Suprapubic skin (tissue), 4 donors: Measurements from ENCODE around the gene LRRN2. TPM values are rescaled to one million over a fixed set of nuclear protein-coding genes. Genes with fewer than 3 reads are reported as not detected.
A peak's percentile ranks its signal among the peaks of the same experiment; 100 is the strongest.

Experiments used
- DNase-seq, 2 donors: peaks; one replicate each; pipeline ENCODE4 v3.0.0-alpha.2; 2019; ENCODE audit warnings: low spot score in 2 of 2
- H3K27ac ChIP-seq: fragments of 200-600 bp; sonication (generic); one replicate; pipeline ENCODE4 v1.5.1; 2019
- H3K27me3 ChIP-seq: fragments of 200-600 bp; sonication (generic); one replicate; pipeline ENCODE4 v1.5.1; 2019
- H3K36me3 ChIP-seq: fragments of 200-600 bp; sonication (generic); one replicate; pipeline ENCODE4 v1.5.1; 2019
- H3K4me1 ChIP-seq: fragments of 200-600 bp; sonication (generic); one replicate; pipeline ENCODE4 v1.5.1; 2019
- H3K4me3 ChIP-seq: fragments of 200-600 bp; sonication (generic); one replicate; pipeline ENCODE4 v1.5.1; 2019; ENCODE audit warnings: mild to moderate bottlenecking
- H3K9me3 ChIP-seq: fragments of 200-600 bp; sonication (generic); one replicate; pipeline ENCODE4 v1.5.1; 2019
- CTCF ChIP-seq, 2 donors: fragments of 200-600 bp in 1 of 2; fragments of 450-650 bp in 1 of 2; sonication (generic) in 1 of 2; IDR thresholded peaks; one replicate each; pipeline ENCODE4 v1.5.1; 2016 to 2019; ENCODE audit warnings: antibody characterized with exemption in 2 of 2, mild to moderate bottlenecking in 1 of 2, moderate library complexity in 1 of 2
- EP300 ChIP-seq: sonication (generic); formaldehyde crosslinking; IDR thresholded peaks from one replicate; pipeline ENCODE4 v1.6.1; 2017; ENCODE audit warnings: antibody characterized with exemption
- POLR2A ChIP-seq, 2 donors: fragments of 450-650 bp; IDR thresholded peaks; one replicate each; pipeline ENCODE4 v1.6.1; 2017; ENCODE audit warnings: antibody characterized with exemption in 2 of 2, mild to moderate bottlenecking in 2 of 2, moderate library complexity in 2 of 2
- POLR2AphosphoS5 ChIP-seq, 3 donors: sonication (generic); formaldehyde crosslinking; IDR thresholded peaks; one replicate each; pipeline ENCODE4 v1.6.1; 2017; ENCODE audit warnings: antibody characterized with exemption in 3 of 3
- WGBS: methylation state at CpG from one replicate; pipeline ENCODE4 v1.1.5; 2018; 5-methylcytosine and 5-hydroxymethylcytosine counted together
- total RNA-seq, 4 donors: library from RNA; depleted of rRNA; stranded (reverse); fragments of >200 nt; gene quantifications; one replicate each; pipeline ENCODE4 v1.1.0, GENCODE V29; 2016

The LRRN2 gene
- total RNA-seq, 4 donors from 2014 or later = 0.19 to 0.85 (median 0.27) TPM

GRCh38 chr1:204611036-204611435, 74.5 kb downstream of the LRRN2 start:
- Histone ChIP-seq H3K36me3 (no peaks in the 10 kb centered on the region), H3K27ac (no peak overlapping the region), H3K4me3 (no peak overlapping the region), H3K27me3 (peaks cover 14% of the 10 kb centered on the region), H3K9me3 (no peaks in the 10 kb centered on the region), H3K4me1 (no peaks in the 10 kb centered on the region)
- 77% methylated on average over 3 of the region's 3 CpGs for WGBS
- DNase-seq = no peak
- TF ChIP-seq EP300 (no peak), CTCF (IDR thresholded peaks at IDR 0.05) (no peak), POLR2AphosphoS5 (IDR thresholded peaks at IDR 0.05) (no peak), POLR2A (IDR thresholded peaks at IDR 0.05) (no peak)

GRCh38 chr1:204607910-204608309, 77.6 kb downstream of the LRRN2 start:
- TF ChIP-seq POLR2AphosphoS5 (IDR thresholded peaks at IDR 0.05) = no peak
- no peak for TF ChIP-seq EP300
- no peak for TF ChIP-seq CTCF (IDR thresholded peaks at IDR 0.05)
- WGBS = 80% methylated on average over 6 of the region's 6 CpGs
- Histone ChIP-seq H3K27me3 (peaks cover 16% of the 10 kb centered on the region), H3K36me3 (no peaks in the 10 kb centered on the region), H3K4me1 (no peaks in the 10 kb centered on the region), H3K9me3 (no peaks in the 10 kb centered on the region), H3K27ac (no peak overlapping the region), H3K4me3 (no peak overlapping the region)
- DNase-seq = no peak

GRCh38 chr1:204605791-204606190, 79.7 kb downstream of the LRRN2 start:
- Histone ChIP-seq H3K4me1 (no peaks in the 10 kb centered on the region), H3K36me3 (no peaks in the 10 kb centered on the region), H3K27ac (no peak overlapping the region), H3K27me3 (peaks cover 16% of the 10 kb centered on the region), H3K4me3 (no peak overlapping the region), H3K9me3 (no peaks in the 10 kb centered on the region)
- TF ChIP-seq POLR2AphosphoS5 (IDR thresholded peaks at IDR 0.05) = no peak
- no peak for TF ChIP-seq CTCF (IDR thresholded peaks at IDR 0.05)
- TF ChIP-seq POLR2A (IDR thresholded peaks at IDR 0.05) = no peak
- TF ChIP-seq EP300 = no peak
- no peak for DNase-seq
- WGBS = 73% methylated on average over 7 of the region's 7 CpGs

- Histone ChIP-seq H3K4me3 (no peak overlapping the region), H3K4me1 (no peaks in the 10 kb centered on the region), H3K36me3 (no peaks in the 10 kb centered on the region), H3K9me3 (no peaks in the 10 kb centered on the region), H3K27me3 (peaks cover 19% of the 10 kb centered on the region), H3K27ac (no peak overlapping the region)
- TF ChIP-seq POLR2AphosphoS5 (IDR thresholded peaks at IDR 0.05) (no peak), EP300 (no peak), CTCF (IDR thresholded peaks at IDR 0.05) (no peak), POLR2A (IDR thresholded peaks at IDR 0.05) (no peak)
- 81% methylated on average over 6 of the region's 6 CpGs for WGBS
- no peak for DNase-seq
Measured at GRCh38 chr1:204602871-204603542, 82.5 kb downstream of the LRRN2 start.

- TF ChIP-seq EP300 = no peak
- no peak for TF ChIP-seq POLR2A (IDR thresholded peaks at IDR 0.05)
- H3K4me1 ChIP-seq = no peaks in the 10 kb centered on the region
- peaks cover 11% of the 10 kb centered on the region for H3K27me3 ChIP-seq
- no peak overlapping the region for H3K27ac ChIP-seq
- no peak for DNase-seq
- no peak overlapping the region for H3K4me3 ChIP-seq
- H3K9me3 ChIP-seq = no peaks in the 10 kb centered on the region
- H3K36me3 ChIP-seq = no peaks in the 10 kb centered on the region
- WGBS = 61% methylated on average over 6 of the region's 6 CpGs
Measured at GRCh38 chr1:204602111-204602579, 83.4 kb downstream of the LRRN2 start.

- 87% methylated on average over 4 of the region's 4 CpGs for WGBS
- Histone ChIP-seq H3K4me1 (no peaks in the 10 kb centered on the region), H3K9me3 (no peaks in the 10 kb centered on the region), H3K4me3 (no peak overlapping the region), H3K36me3 (no peaks in the 10 kb centered on the region), H3K27ac (no peak overlapping the region), H3K27me3 (peaks cover 10% of the 10 kb centered on the region)
- no peak for TF ChIP-seq POLR2A (IDR thresholded peaks at IDR 0.05)
- peak in 1 of 2 donors; percentile 7 for TF ChIP-seq CTCF (IDR thresholded peaks at IDR 0.05)
- DNase-seq = no peak
Measured at GRCh38 chr1:204600968-204601367, 84.6 kb downstream of the LRRN2 start.
